Measurements from ENCODE around the gene PARD6B. TPM values are rescaled to one million over a fixed set of nuclear protein-coding genes. Genes with fewer than 3 reads are reported as not detected.
"Not testable (repeated sequence)": the region's sequence is repeated elsewhere in the genome, so short reads cannot be mapped to it uniquely, and the experiment has no call there.

The PARD6B gene
- total RNA-seq, 2 donors from 2014 or later: 29.0 to 36.7 TPM

GRCh38 chr20:50799176-50799889 lies 68.0 kb downstream of the PARD6B start:
- Mint-ChIP-seq H3K36me3 (ENCODE audit: low read depth) (no peaks in the 10 kb centered on the region), H3K4me3 (no peak overlapping the region), H3K4me1 (peaks cover 4% of the 10 kb centered on the region), H3K9me3 (no peaks in the 10 kb centered on the region), H3K27me3 (ENCODE audit: insufficient read depth) (peaks cover 7% of the 10 kb centered on the region), H3K27ac (no peak overlapping the region)
- H3K36me3 ChIP-seq (ENCODE audit: control insufficient read depth, insufficient read depth, low read length): no peaks in the 10 kb centered on the region
- DNase-seq: peak; percentile 42
- H3K9me3 ChIP-seq (ENCODE audit: control insufficient read depth, low read length): no peaks in the 10 kb centered on the region
- H3K27ac ChIP-seq (ENCODE audit: low read depth, low read length): no peak overlapping the region
- 88 to 94% methylated on average over 11 to 13 of the region's 13 CpGs for WGBS, 2 experiments (ENCODE audit: insufficient coverage in 1 of 2, insufficient read length in 1 of 2)
- no peak overlapping the region for H3K9ac ChIP-seq (ENCODE audit: extremely low read depth, low read length, poor library complexity, severe bottlenecking)
- H3K4me1 ChIP-seq (ENCODE audit: control insufficient read depth, insufficient read depth, low read length): no peaks in the 10 kb centered on the region
- no peaks in the 10 kb centered on the region for H3K27me3 ChIP-seq (ENCODE audit: control insufficient read depth, insufficient read depth, low read length, poor library complexity, severe bottlenecking)
- no peak for TF ChIP-seq CTCF (conservative IDR thresholded peaks at IDR 0.05)
- H3K4me3 ChIP-seq (ENCODE audit: low read length): no peak overlapping the region

- peaks cover 4% of the 10 kb centered on the region for H3K4me1 Mint-ChIP-seq
- H3K27ac ChIP-seq (ENCODE audit: low read depth, low read length): no peak overlapping the region
- no peaks in the 10 kb centered on the region for H3K4me1 ChIP-seq (ENCODE audit: control insufficient read depth, insufficient read depth, low read length)
- no peaks in the 10 kb centered on the region for H3K36me3 Mint-ChIP-seq (ENCODE audit: low read depth)
- no peaks in the 10 kb centered on the region for H3K9me3 Mint-ChIP-seq
- peak; percentile 49 for DNase-seq
- H3K4me3 ChIP-seq (ENCODE audit: low read length): no peak overlapping the region
- H3K36me3 ChIP-seq (ENCODE audit: control insufficient read depth, insufficient read depth, low read length): no peaks in the 10 kb centered on the region
- 93 to 94% methylated on average over 6 to 8 of the region's 8 CpGs for WGBS, 2 experiments (ENCODE audit: insufficient coverage in 1 of 2, insufficient read length in 1 of 2)
- H3K27me3 ChIP-seq (ENCODE audit: control insufficient read depth, insufficient read depth, low read length, poor library complexity, severe bottlenecking): no peaks in the 10 kb centered on the region
- TF ChIP-seq CTCF (conservative IDR thresholded peaks at IDR 0.05): no peak
- peaks cover 7% of the 10 kb centered on the region for H3K27me3 Mint-ChIP-seq (ENCODE audit: insufficient read depth)
- H3K4me3 Mint-ChIP-seq: no peak overlapping the region
- H3K9me3 ChIP-seq (ENCODE audit: control insufficient read depth, low read length): no peaks in the 10 kb centered on the region
- no peak overlapping the region for H3K9ac ChIP-seq (ENCODE audit: extremely low read depth, low read length, poor library complexity, severe bottlenecking)
- no peak overlapping the region for H3K27ac Mint-ChIP-seq
These were observed 68.6 kb downstream of the PARD6B start for GRCh38 chr20:50799890-50800550.

GRCh38 chr20:50800986-50801746 lies 69.8 kb downstream of the PARD6B start:
- not testable (repeated sequence) for H3K4me1 Mint-ChIP-seq; DNase-seq; H3K27ac Mint-ChIP-seq; H3K4me3 ChIP-seq (ENCODE audit: low read length); H3K4me3 Mint-ChIP-seq; H3K27me3 Mint-ChIP-seq (ENCODE audit: insufficient read depth); H3K4me1 ChIP-seq (ENCODE audit: control insufficient read depth, insufficient read depth, low read length); H3K9me3 Mint-ChIP-seq; H3K9ac ChIP-seq (ENCODE audit: extremely low read depth, low read length, poor library complexity, severe bottlenecking); H3K36me3 Mint-ChIP-seq (ENCODE audit: low read depth); H3K27ac ChIP-seq (ENCODE audit: low read depth, low read length); H3K36me3 ChIP-seq (ENCODE audit: control insufficient read depth, insufficient read depth, low read length); H3K27me3 ChIP-seq (ENCODE audit: control insufficient read depth, insufficient read depth, low read length, poor library complexity, severe bottlenecking); H3K9me3 ChIP-seq (ENCODE audit: control insufficient read depth, low read length)
- WGBS, 2 experiments (ENCODE audit: insufficient coverage in 1 of 2, insufficient read length in 1 of 2): 85 to 88% methylated on average over 10 to 13 of the region's 13 CpGs

Measured in endodermal cell (in vitro differentiated cells).